LNCaP clone FGC (cell line): ENCODE measurements around the gene FZR1.

Experiments
- DNase-seq: peaks from one replicate; pipeline ENCODE4 v3.0.0-alpha.2; 2011; ENCODE audit warnings: low read depth
- H3K4me3 ChIP-seq: 2 replicates; pipeline ENCODE4 v1.5.1; 2011; ENCODE audit warnings: mild to moderate bottlenecking, low read depth, low read length, control low read depth
- CTCF ChIP-seq: IDR thresholded peaks from 2 replicates; pipeline ENCODE4 v1.5.1; 2012; ENCODE audit warnings: mild to moderate bottlenecking; ENCODE audit not compliant: control insufficient read depth, insufficient read depth; ENCODE audit errors: extremely low read depth

FZR1 gene

DNA sequence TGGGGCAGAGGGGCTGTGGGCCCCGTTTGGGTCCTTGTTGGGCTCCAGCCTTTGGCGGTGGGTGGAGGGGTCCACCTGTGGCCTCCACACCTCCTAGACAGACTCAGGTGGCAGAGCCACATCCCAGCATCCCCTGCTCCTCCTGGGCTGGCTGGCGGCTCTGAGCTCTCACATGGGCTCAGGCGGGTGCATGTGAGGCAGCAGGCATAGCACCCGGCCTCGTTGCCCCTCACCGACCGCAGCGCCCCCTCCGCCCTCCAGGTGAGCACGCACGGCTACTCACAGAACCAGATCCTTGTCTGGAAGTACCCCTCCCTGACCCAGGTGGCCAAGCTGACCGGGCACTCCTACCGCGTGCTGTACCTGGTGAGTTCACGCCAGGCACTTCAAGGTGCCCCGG lies 26.9 kb downstream of the FZR1 start:
- H3K4me3 ChIP-seq = no peak overlapping the region
- DNase-seq = no peak
- no peak for TF ChIP-seq CTCF

DNA sequence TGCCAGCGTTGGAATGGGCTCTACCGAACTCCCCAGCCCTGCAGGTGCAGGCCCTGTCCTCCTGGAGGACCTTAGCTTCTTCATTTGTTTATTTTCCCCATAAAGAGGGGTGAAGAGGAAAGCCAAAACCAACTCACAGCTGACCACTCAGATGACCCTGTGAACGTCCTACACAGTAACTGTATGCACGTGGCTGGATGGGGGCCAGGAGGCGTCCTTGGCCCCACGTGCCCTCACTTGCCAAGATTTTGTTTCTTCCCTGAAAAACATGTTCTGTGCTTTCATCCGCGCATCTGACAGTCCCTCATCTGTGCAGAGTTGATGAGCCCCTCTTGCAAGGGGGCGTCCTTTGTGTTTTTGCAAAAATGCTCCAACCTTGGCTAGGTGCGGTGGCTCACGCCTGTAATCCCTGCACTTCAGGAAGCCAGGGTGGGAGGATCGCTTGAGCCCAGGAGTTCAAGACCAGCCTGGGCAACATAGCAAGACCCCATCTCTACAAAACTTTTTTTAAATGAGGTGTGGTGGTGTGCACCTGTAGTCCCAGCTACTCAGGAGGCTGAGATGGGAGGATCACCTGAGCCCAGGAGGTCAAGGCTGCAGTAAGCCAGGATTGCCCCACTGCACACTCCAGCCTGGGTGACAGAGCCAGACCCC lies 27.6 kb downstream of the FZR1 start:
- TF ChIP-seq CTCF = no peak
- no peak for DNase-seq
- H3K4me3 ChIP-seq = no peak overlapping the region

GRCh38 chr19:3534375-3535234 lies 28.5 kb downstream of the FZR1 start:
- no peak for TF ChIP-seq CTCF
- no peak for DNase-seq

DNA sequence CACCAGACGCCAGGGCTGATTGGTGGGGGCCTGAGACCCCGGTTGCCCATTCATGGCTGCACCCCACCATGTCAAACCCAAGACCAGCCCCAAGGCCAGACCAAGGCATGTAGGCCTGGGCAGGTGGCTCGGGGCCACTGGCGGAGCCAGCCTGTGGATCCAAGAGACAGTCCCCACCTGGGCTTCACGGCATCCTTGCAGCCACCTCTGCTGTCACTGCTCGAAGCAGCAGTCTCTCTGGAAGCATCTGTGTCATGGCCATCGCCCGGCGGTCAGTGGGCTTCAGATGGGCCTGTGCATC lies 29.1 kb downstream of the FZR1 start:
- TF ChIP-seq CTCF = no peak
- no peak overlapping the region for H3K4me3 ChIP-seq
- no peak for DNase-seq

More at GRCh38 chr19:3534375-3535234, 28.5 kb downstream of the FZR1 start:
- H3K4me3 ChIP-seq = no peak overlapping the region

- TF ChIP-seq CTCF = no peak
- H3K4me3 ChIP-seq = no peak overlapping the region
- DNase-seq = no peak
Measured at GRCh38 chr19:3535563-3535965, 29.5 kb downstream of the FZR1 start.

DNA sequence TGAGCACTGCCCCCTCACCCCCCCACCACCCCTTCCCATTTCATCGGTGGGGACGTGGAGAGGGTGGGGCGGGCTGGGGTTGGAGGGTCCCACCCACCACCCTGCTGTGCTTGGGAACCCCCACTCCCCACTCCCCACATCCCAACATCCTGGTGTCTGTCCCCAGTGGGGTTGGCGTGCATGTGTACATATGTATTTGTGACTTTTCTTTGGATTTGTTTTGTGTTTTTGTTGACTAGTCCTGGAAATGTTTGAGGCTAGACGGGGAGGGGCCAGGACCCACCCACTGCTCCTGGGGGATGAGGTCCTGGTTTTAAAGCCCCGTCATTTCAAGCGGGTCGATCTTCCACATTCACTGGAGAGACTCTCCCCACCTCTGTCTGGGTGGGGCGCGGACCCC lies 29.9 kb downstream of the FZR1 start:
- TF ChIP-seq CTCF = no peak
- H3K4me3 ChIP-seq = no peak overlapping the region
- DNase-seq = no peak

DNA sequence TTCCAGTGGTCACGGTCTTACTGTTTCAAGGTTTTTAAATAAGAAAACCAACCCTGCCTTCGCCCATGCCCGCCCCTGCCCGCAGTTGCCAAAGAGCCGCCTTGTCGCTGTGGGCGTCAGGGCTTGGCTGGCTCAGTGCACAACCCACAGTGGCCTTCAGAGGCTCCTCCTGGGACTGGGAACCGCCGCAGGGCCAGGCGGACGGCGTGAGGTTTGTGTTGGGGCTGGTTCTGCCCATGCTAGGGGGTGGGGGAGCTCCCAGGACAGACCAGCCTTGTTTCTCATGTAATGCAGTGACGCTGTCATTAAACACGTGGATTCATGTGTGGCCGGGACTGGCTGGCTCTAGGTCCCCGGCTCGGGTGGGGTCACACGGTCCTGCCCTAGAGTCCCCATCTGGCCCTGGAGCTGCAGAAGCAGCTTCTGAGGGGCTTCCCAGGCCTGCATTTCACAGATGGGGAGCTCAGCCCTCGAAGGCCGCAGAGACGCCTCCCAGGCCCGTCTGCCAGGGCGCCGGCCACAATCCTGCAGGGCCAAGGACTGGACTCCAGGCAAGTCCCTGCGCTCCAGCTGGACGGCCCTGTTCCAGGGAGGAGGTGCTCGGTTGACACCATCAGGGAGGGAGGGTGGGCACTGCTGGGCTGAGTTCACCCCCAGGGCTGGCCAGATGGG lies 30.5 kb downstream of the FZR1 start:
- no peak for DNase-seq
- no peak overlapping the region for H3K4me3 ChIP-seq
- no peak for TF ChIP-seq CTCF
